ENCODE data around the gene ADAMTS4. TPM values are rescaled to one million over a fixed set of nuclear protein-coding genes. Genes with fewer than 3 reads are reported as not detected.

ADAMTS4 gene
- total RNA-seq, 1 experiment from 2014 or later, result 9.1 TPM

DNA sequence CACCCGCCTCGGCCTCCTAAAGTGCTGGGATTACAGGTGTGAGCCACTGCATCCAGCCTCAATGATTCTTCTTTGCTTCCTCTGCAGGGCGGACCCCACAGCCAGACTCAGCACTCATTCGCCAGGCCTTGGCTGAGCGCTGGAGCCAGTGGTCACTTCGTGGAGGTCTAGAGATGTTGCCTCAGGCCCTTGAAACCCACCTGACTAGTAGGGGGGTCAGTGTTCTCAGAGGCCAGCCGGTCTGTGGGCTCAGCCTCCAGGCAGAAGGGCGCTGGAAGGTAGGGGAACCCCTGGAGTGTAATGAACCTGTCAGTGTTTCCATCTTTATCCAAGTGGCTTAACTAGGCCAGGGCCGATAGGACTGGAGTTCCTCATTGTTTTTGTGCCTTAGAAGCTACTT, 29.9 kb downstream of the ADAMTS4 start:
- Mint-ChIP-seq H3K4me1 (peaks cover 8% of the 10 kb centered on the region), H3K9me3 (no peaks in the 10 kb centered on the region), H3K4me3 (no peak overlapping the region), H3K27me3 (ENCODE audit: low read depth) (no peaks in the 10 kb centered on the region), H3K36me3 (peaks cover 45% of the 10 kb centered on the region), H3K27ac (no peak overlapping the region)
- CTCF ChIA-PET, result interaction anchor here (0.9 kb wide), 1 partner anchor 8 kb away, joined by 3 read pairs; no protein-coding TSS in a partner anchor
- ATAC-seq (no peak), DNase-seq (ENCODE audit: low spot score) (no peak)
- POLR2A ChIA-PET, result no interaction called here
- TF ChIP-seq JUN (CRISPR knock-in tag; IDR thresholded peaks at IDR 0.05) (no peak), TP53 (CRISPR knock-in tag; IDR thresholded peaks at IDR 0.05) (no peak), NR1H2 (CRISPR knock-in tag; IDR thresholded peaks at IDR 0.05) (no peak), EMX1 (CRISPR knock-in tag; IDR thresholded peaks at IDR 0.05) (no peak), SP1 (CRISPR knock-in tag; conservative IDR thresholded peaks at IDR 0.05) (no peak), ELF4 (CRISPR knock-in tag; IDR thresholded peaks at IDR 0.05; ENCODE audit: low read depth) (no peak)

DNA sequence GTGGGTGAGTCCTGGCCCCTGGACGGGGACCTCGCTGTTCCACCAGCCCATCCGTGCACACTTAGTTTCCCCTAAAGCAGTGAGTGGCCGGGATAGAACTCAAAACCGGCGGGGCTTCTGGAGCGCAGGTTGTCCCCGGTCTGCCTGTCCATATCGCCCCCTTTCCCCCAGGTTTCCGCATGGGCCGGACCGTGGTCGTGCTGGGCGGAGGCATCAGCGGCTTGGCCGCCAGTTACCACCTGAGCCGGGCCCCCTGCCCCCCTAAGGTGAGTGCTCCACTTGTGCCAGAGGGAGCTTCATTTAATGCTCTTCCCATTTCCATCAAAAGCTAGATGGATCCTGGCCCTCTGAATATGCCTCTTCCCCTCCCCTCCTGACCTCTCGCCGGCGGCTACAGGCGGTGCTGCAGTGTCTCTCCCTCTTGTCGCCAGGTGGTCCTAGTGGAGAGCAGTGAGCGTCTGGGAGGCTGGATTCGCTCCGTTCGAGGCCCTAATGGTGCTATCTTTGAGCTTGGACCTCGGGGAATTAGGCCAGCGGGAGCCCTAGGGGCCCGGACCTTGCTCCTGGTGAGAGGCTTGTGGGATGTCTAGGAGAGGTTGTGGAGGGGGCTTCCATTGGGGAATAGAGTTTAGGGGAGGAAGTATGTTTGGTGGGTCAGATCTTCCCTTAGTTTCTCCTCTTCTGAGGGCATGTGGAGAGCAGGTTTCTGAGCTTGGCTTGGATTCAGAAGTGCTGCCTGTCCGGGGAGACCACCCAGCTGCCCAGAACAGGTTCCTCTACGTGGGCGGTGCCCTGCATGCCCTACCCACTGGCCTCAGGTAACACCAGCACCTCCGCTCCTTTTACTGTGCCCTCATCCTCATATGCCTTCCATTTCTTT, 31.9 kb downstream of the ADAMTS4 start:
- H3K36me3 Mint-ChIP-seq, result peaks cover 27% of the 10 kb centered on the region
- peak overlapping the region; percentile 79 for H3K4me3 Mint-ChIP-seq
- H3K9me3 Mint-ChIP-seq, result no peaks in the 10 kb centered on the region
- peak; percentile 6 for ATAC-seq
- H3K27ac Mint-ChIP-seq, result peak overlapping the region; percentile 13
- POLR2A ChIA-PET, result interaction anchor here (0.6 to 2.5 kb wide), 6 partner anchors 10 to 59 kb away, joined by 3 to 13 read pairs (median 6); partner anchors contain the start of genes ADAMTS4, B4GALT3, DEDD and TOMM40L
- CTCF ChIA-PET, result interaction anchor here (0.6 to 2.8 kb wide), 22 partner anchors 9 to 215 kb away, joined by 3 to 41 read pairs (median 6); partner anchors contain the start of genes ADAMTS4, B4GALT3, DEDD and F11R
- TF ChIP-seq, protein P1, sequence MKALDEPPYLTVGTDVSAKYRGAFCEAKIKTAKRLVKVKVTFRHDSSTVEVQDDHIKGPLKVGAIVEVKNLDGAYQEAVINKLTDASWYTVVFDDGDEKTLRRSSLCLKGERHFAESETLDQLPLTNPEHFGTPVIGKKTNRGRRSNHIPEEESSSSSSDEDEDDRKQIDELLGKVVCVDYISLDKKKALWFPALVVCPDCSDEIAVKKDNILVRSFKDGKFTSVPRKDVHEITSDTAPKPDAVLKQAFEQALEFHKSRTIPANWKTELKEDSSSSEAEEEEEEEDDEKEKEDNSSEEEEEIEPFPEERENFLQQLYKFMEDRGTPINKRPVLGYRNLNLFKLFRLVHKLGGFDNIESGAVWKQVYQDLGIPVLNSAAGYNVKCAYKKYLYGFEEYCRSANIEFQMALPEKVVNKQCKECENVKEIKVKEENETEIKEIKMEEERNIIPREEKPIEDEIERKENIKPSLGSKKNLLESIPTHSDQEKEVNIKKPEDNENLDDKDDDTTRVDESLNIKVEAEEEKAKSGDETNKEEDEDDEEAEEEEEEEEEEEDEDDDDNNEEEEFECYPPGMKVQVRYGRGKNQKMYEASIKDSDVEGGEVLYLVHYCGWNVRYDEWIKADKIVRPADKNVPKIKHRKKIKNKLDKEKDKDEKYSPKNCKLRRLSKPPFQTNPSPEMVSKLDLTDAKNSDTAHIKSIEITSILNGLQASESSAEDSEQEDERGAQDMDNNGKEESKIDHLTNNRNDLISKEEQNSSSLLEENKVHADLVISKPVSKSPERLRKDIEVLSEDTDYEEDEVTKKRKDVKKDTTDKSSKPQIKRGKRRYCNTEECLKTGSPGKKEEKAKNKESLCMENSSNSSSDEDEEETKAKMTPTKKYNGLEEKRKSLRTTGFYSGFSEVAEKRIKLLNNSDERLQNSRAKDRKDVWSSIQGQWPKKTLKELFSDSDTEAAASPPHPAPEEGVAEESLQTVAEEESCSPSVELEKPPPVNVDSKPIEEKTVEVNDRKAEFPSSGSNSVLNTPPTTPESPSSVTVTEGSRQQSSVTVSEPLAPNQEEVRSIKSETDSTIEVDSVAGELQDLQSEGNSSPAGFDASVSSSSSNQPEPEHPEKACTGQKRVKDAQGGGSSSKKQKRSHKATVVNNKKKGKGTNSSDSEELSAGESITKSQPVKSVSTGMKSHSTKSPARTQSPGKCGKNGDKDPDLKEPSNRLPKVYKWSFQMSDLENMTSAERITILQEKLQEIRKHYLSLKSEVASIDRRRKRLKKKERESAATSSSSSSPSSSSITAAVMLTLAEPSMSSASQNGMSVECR (CRISPR knock-in tag; IDR thresholded peaks at IDR 0.05; ENCODE audit: borderline replicate concordance), result no peak
- no peak for TF ChIP-seq TEAD1 (CRISPR knock-in tag; IDR thresholded peaks at IDR 0.05)
- TF ChIP-seq NR2C2 (CRISPR knock-in tag; IDR thresholded peaks at IDR 0.05), result no peak
- no peak for TF ChIP-seq NR3C1 (CRISPR knock-in tag; conservative IDR thresholded peaks at IDR 0.05; ENCODE audit: low read depth)
- no peak for TF ChIP-seq ZNF416 (CRISPR knock-in tag; IDR thresholded peaks at IDR 0.05)
- TF ChIP-seq GTF2I (CRISPR knock-in tag; conservative IDR thresholded peaks at IDR 0.05), result no peak
- no peak for TF ChIP-seq ESRRA (CRISPR knock-in tag; IDR thresholded peaks at IDR 0.05; ENCODE audit: borderline replicate concordance)
- TF ChIP-seq, protein P2, sequence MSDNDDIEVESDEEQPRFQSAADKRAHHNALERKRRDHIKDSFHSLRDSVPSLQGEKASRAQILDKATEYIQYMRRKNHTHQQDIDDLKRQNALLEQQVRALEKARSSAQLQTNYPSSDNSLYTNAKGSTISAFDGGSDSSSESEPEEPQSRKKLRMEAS (CRISPR knock-in tag; IDR thresholded peaks at IDR 0.05), result no peak
- TF ChIP-seq, protein P3, sequence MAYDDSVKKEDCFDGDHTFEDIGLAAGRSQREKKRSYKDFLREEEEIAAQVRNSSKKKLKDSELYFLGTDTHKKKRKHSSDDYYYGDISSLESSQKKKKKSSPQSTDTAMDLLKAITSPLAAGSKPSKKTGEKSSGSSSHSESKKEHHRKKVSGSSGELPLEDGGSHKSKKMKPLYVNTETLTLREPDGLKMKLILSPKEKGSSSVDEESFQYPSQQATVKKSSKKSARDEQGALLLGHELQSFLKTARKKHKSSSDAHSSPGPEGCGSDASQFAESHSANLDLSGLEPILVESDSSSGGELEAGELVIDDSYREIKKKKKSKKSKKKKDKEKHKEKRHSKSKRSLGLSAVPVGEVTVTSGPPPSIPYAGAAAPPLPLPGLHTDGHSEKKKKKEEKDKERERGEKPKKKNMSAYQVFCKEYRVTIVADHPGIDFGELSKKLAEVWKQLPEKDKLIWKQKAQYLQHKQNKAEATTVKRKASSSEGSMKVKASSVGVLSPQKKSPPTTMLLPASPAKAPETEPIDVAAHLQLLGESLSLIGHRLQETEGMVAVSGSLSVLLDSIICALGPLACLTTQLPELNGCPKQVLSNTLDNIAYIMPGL (CRISPR knock-in tag; IDR thresholded peaks at IDR 0.05), result no peak
- TF ChIP-seq, protein P4, sequence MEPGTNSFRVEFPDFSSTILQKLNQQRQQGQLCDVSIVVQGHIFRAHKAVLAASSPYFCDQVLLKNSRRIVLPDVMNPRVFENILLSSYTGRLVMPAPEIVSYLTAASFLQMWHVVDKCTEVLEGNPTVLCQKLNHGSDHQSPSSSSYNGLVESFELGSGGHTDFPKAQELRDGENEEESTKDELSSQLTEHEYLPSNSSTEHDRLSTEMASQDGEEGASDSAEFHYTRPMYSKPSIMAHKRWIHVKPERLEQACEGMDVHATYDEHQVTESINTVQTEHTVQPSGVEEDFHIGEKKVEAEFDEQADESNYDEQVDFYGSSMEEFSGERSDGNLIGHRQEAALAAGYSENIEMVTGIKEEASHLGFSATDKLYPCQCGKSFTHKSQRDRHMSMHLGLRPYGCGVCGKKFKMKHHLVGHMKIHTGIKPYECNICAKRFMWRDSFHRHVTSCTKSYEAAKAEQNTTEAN (CRISPR knock-in tag; IDR thresholded peaks at IDR 0.05), result no peak; the same call in 1 of the 2 replicates
- TF ChIP-seq ETV6 (CRISPR knock-in tag; IDR thresholded peaks at IDR 0.05), result no peak
- no peak for TF ChIP-seq HMGA2 (CRISPR knock-in tag; IDR thresholded peaks at IDR 0.05)
- H3K27me3 Mint-ChIP-seq (ENCODE audit: low read depth), result no peaks in the 10 kb centered on the region
- peaks cover 8% of the 10 kb centered on the region for H3K4me1 Mint-ChIP-seq
- peak; percentile 47 for DNase-seq (ENCODE audit: low spot score)
